ENCODE results near the gene ENO1.

Gene ENO1

GRCh38 chr1:8858888-8859706, 19.4 kb downstream of the ENO1 start:
- no peaks in the 10 kb centered on the region for H3K4me1 ChIP-seq (ENCODE audit: insufficient read depth, low read length, severe bottlenecking)
- no peaks in the 10 kb centered on the region for H3K27me3 ChIP-seq (ENCODE audit: insufficient read depth, low read length)
- no peak overlapping the region for H3K9ac ChIP-seq (ENCODE audit: low read length)
- H3K27ac ChIP-seq (ENCODE audit: low read depth, low read length, poor library complexity, severe bottlenecking) = no peak overlapping the region
- peaks cover 17% of the 10 kb centered on the region; the same call in 1 of the 2 replicates for H3F3A ChIP-seq (ENCODE audit: insufficient read depth, low read length)
- no peak for TF ChIP-seq EZH2 (IDR thresholded peaks at IDR 0.05; ENCODE audit: borderline replicate concordance, low read length)
- peak; percentile 70 for TF ChIP-seq CTCF (IDR thresholded peaks at IDR 0.05; ENCODE audit: low read length)
- H2AFZ ChIP-seq (ENCODE audit: low read length) = no peak overlapping the region
- H4K20me1 ChIP-seq (ENCODE audit: insufficient read depth, low read length) = no peaks in the 10 kb centered on the region
- no peaks in the 10 kb centered on the region for H3K79me2 ChIP-seq (ENCODE audit: insufficient read depth, low read length)
- no peak overlapping the region for H3K4me2 ChIP-seq (ENCODE audit: low read length)
- H3K9me2 ChIP-seq (ENCODE audit: low read depth, low read length) = no peaks in the 10 kb centered on the region
- no peaks in the 10 kb centered on the region for H3K9me3 ChIP-seq (ENCODE audit: low read length)
- peaks cover 75% of the 10 kb centered on the region for H3K36me3 ChIP-seq (ENCODE audit: insufficient read depth, low read length)
- no peak overlapping the region for H3K4me3 ChIP-seq (ENCODE audit: low read depth, low read length, poor library complexity, severe bottlenecking)

GRCh38 chr1:8858112-8858668, 20.3 kb downstream of the ENO1 start:
- Histone ChIP-seq H3K4me1 (ENCODE audit: insufficient read depth, low read length, severe bottlenecking) (no peaks in the 10 kb centered on the region), H3K4me2 (ENCODE audit: low read length) (no peak overlapping the region), H3K79me2 (ENCODE audit: insufficient read depth, low read length) (no peaks in the 10 kb centered on the region), H3K36me3 (ENCODE audit: insufficient read depth, low read length) (peaks cover 66% of the 10 kb centered on the region), H3K9me3 (ENCODE audit: low read length) (no peaks in the 10 kb centered on the region), H3F3A (ENCODE audit: insufficient read depth, low read length) (peaks cover 11% of the 10 kb centered on the region; the same call in 1 of the 2 replicates), H3K9ac (ENCODE audit: low read length) (no peak overlapping the region), H2AFZ (ENCODE audit: low read length) (no peak overlapping the region), H3K27me3 (ENCODE audit: insufficient read depth, low read length) (no peaks in the 10 kb centered on the region), H3K4me3 (ENCODE audit: low read depth, low read length, poor library complexity, severe bottlenecking) (no peak overlapping the region), H3K9me2 (ENCODE audit: low read depth, low read length) (no peaks in the 10 kb centered on the region), H4K20me1 (ENCODE audit: insufficient read depth, low read length) (no peaks in the 10 kb centered on the region), H3K27ac (ENCODE audit: low read depth, low read length, poor library complexity, severe bottlenecking) (no peak overlapping the region)
- no peak for TF ChIP-seq EZH2 (IDR thresholded peaks at IDR 0.05; ENCODE audit: borderline replicate concordance, low read length)
- TF ChIP-seq CTCF (IDR thresholded peaks at IDR 0.05; ENCODE audit: low read length) = no peak

- Histone ChIP-seq H3K27me3 (ENCODE audit: insufficient read depth, low read length) (no peaks in the 10 kb centered on the region), H3K27ac (ENCODE audit: low read depth, low read length, poor library complexity, severe bottlenecking) (no peak overlapping the region), H4K20me1 (ENCODE audit: insufficient read depth, low read length) (no peaks in the 10 kb centered on the region), H3K79me2 (ENCODE audit: insufficient read depth, low read length) (no peaks in the 10 kb centered on the region), H3F3A (ENCODE audit: insufficient read depth, low read length) (peaks cover 6% of the 10 kb centered on the region; the same call in 1 of the 2 replicates), H3K4me3 (ENCODE audit: low read depth, low read length, poor library complexity, severe bottlenecking) (no peak overlapping the region), H3K9me3 (ENCODE audit: low read length) (no peaks in the 10 kb centered on the region), H3K4me1 (ENCODE audit: insufficient read depth, low read length, severe bottlenecking) (no peaks in the 10 kb centered on the region), H3K9me2 (ENCODE audit: low read depth, low read length) (no peaks in the 10 kb centered on the region), H3K36me3 (ENCODE audit: insufficient read depth, low read length) (peaks cover 53% of the 10 kb centered on the region), H2AFZ (ENCODE audit: low read length) (no peak overlapping the region), H3K9ac (ENCODE audit: low read length) (no peak overlapping the region), H3K4me2 (ENCODE audit: low read length) (no peak overlapping the region)
- TF ChIP-seq EZH2 (IDR thresholded peaks at IDR 0.05; ENCODE audit: borderline replicate concordance, low read length) (no peak), CTCF (IDR thresholded peaks at IDR 0.05; ENCODE audit: low read length) (no peak)
Observed at GRCh38 chr1:8856689-8857412, 21.6 kb downstream of the ENO1 start.

All from OCI-LY1 (cell line).